Measurements from ENCODE around the gene TDRD3. TPM values are rescaled to one million over a fixed set of nuclear protein-coding genes. Genes with fewer than 3 reads are reported as not detected.
"Not testable (repeated sequence)": the region's sequence is repeated elsewhere in the genome, so short reads cannot be mapped to it uniquely, and the experiment has no call there.

TDRD3 gene
- total RNA-seq, 1 donor from 2014 or later: 17.3 TPM

- Mint-ChIP-seq H3K36me3 (ENCODE audit: low read depth, unreplicated experiment) (no peaks in the 10 kb centered on the region), H3K4me3 (ENCODE audit: unreplicated experiment) (no peak overlapping the region), H3K27me3 (ENCODE audit: unreplicated experiment) (no peaks in the 10 kb centered on the region), H3K4me1 (ENCODE audit: unreplicated experiment) (no peaks in the 10 kb centered on the region), H3K27ac (ENCODE audit: unreplicated experiment) (no peak overlapping the region), H3K9me3 (ENCODE audit: unreplicated experiment) (no peaks in the 10 kb centered on the region)
- TF ChIP-seq, protein P1, sequence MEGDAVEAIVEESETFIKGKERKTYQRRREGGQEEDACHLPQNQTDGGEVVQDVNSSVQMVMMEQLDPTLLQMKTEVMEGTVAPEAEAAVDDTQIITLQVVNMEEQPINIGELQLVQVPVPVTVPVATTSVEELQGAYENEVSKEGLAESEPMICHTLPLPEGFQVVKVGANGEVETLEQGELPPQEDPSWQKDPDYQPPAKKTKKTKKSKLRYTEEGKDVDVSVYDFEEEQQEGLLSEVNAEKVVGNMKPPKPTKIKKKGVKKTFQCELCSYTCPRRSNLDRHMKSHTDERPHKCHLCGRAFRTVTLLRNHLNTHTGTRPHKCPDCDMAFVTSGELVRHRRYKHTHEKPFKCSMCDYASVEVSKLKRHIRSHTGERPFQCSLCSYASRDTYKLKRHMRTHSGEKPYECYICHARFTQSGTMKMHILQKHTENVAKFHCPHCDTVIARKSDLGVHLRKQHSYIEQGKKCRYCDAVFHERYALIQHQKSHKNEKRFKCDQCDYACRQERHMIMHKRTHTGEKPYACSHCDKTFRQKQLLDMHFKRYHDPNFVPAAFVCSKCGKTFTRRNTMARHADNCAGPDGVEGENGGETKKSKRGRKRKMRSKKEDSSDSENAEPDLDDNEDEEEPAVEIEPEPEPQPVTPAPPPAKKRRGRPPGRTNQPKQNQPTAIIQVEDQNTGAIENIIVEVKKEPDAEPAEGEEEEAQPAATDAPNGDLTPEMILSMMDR (IDR thresholded peaks at IDR 0.05; ENCODE audit: unreplicated experiment): no peak
- DNase-seq (ENCODE audit: low spot score): no peak
Measured at GRCh38 chr13:60363288-60363687, 33.7 kb upstream of the TDRD3 start.

DNA sequence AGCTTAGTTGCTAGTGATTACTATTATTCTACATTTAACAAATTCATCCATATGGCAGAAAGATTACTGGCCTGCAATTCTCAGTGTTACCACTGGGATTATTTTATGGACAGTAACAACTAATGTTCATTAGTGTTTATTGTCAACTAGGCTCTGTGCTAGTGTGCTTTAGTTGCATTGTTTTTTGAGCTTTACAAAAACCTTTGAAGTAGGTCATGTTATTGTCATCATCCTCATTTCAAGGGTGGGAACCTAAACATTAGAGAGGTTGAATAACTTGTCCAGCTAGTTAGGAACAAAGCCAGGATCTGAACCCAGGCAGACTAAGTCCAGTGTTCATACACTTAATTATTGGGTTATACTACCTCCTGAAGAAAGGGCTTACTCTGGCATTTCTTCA lies 27.8 kb upstream of the TDRD3 start:
- H3K9me3 Mint-ChIP-seq (ENCODE audit: unreplicated experiment): no peaks in the 10 kb centered on the region
- H3K36me3 Mint-ChIP-seq (ENCODE audit: low read depth, unreplicated experiment): no peaks in the 10 kb centered on the region
- TF ChIP-seq, protein P1 (IDR thresholded peaks at IDR 0.05; ENCODE audit: unreplicated experiment): peak; percentile 81
- no peaks in the 10 kb centered on the region for H3K27me3 Mint-ChIP-seq (ENCODE audit: unreplicated experiment)
- no peak overlapping the region for H3K4me3 Mint-ChIP-seq (ENCODE audit: unreplicated experiment)
- H3K4me1 Mint-ChIP-seq (ENCODE audit: unreplicated experiment): no peaks in the 10 kb centered on the region
- DNase-seq (ENCODE audit: low spot score): no peak
- no peak overlapping the region for H3K27ac Mint-ChIP-seq (ENCODE audit: unreplicated experiment)

- Mint-ChIP-seq H3K4me3 (ENCODE audit: unreplicated experiment) (no peak overlapping the region), H3K36me3 (ENCODE audit: low read depth, unreplicated experiment) (no peaks in the 10 kb centered on the region), H3K27me3 (ENCODE audit: unreplicated experiment) (no peaks in the 10 kb centered on the region), H3K4me1 (ENCODE audit: unreplicated experiment) (no peaks in the 10 kb centered on the region), H3K9me3 (ENCODE audit: unreplicated experiment) (no peaks in the 10 kb centered on the region), H3K27ac (ENCODE audit: unreplicated experiment) (no peak overlapping the region)
- TF ChIP-seq, protein P1 (IDR thresholded peaks at IDR 0.05; ENCODE audit: unreplicated experiment): no peak
- no peak for DNase-seq (ENCODE audit: low spot score)
Measured at GRCh38 chr13:60370343-60370742, 26.7 kb upstream of the TDRD3 start.

- H3K4me1 Mint-ChIP-seq (ENCODE audit: unreplicated experiment): no peaks in the 10 kb centered on the region
- no peak for DNase-seq (ENCODE audit: low spot score)
- H3K9me3 Mint-ChIP-seq (ENCODE audit: unreplicated experiment): no peaks in the 10 kb centered on the region
- TF ChIP-seq, protein P1 (IDR thresholded peaks at IDR 0.05; ENCODE audit: unreplicated experiment): no peak
- no peak overlapping the region for H3K27ac Mint-ChIP-seq (ENCODE audit: unreplicated experiment)
- no peaks in the 10 kb centered on the region for H3K27me3 Mint-ChIP-seq (ENCODE audit: unreplicated experiment)
- H3K4me3 Mint-ChIP-seq (ENCODE audit: unreplicated experiment): no peak overlapping the region
- H3K36me3 Mint-ChIP-seq (ENCODE audit: low read depth, unreplicated experiment): no peaks in the 10 kb centered on the region
Measured at GRCh38 chr13:60372141-60372540, 24.9 kb upstream of the TDRD3 start.

- H3K9me3 Mint-ChIP-seq (ENCODE audit: unreplicated experiment); H3K4me3 Mint-ChIP-seq (ENCODE audit: unreplicated experiment); DNase-seq (ENCODE audit: low spot score); H3K36me3 Mint-ChIP-seq (ENCODE audit: low read depth, unreplicated experiment); H3K27me3 Mint-ChIP-seq (ENCODE audit: unreplicated experiment): not testable (repeated sequence)
- peak overlapping the region; percentile 26 for H3K27ac Mint-ChIP-seq (ENCODE audit: unreplicated experiment)
- H3K4me1 Mint-ChIP-seq (ENCODE audit: unreplicated experiment): peaks cover 18% of the 10 kb centered on the region
Measured at GRCh38 chr13:60379282-60379681, 17.7 kb upstream of the TDRD3 start.

Measured in endothelial cell (in vitro differentiated cells).